ENCODE data around the gene CSMD2. TPM values are rescaled to one million over a fixed set of nuclear protein-coding genes. Genes with fewer than 3 reads are reported as not detected.
A peak's percentile ranks its signal among the peaks of the same experiment; 100 is the strongest.
"Not testable (repeated sequence)": the region's sequence is repeated elsewhere in the genome, so short reads cannot be mapped to it uniquely, and the experiment has no call there.

CSMD2 gene
- total RNA-seq, 2 experiments from 2014 or later, result not detected

GRCh38 chr1:34034036-34034435 lies 131.0 kb downstream of the CSMD2 start:
- no peak overlapping the region for H3K4me3 Mint-ChIP-seq
- H3K27me3 Mint-ChIP-seq, result no peaks in the 10 kb centered on the region
- DNase-seq, result no peak
- ATAC-seq, result no peak
- intact Hi-C loops (cut with DNase I, micrococcal nuclease), result no loop called here
- CTCF ChIA-PET, result no interaction called here
- no peaks in the 10 kb centered on the region for H3K36me3 Mint-ChIP-seq (ENCODE audit: low read depth)
- H3K9me3 Mint-ChIP-seq (ENCODE audit: low read depth), result no peaks in the 10 kb centered on the region
- H3K27ac Mint-ChIP-seq, result no peak overlapping the region
- H3K4me1 Mint-ChIP-seq, result no peaks in the 10 kb centered on the region
- POLR2A ChIA-PET, result no interaction called here

- Mint-ChIP-seq H3K4me3 (no peak overlapping the region), H3K36me3 (ENCODE audit: low read depth) (no peaks in the 10 kb centered on the region), H3K4me1 (no peaks in the 10 kb centered on the region), H3K9me3 (ENCODE audit: low read depth) (no peaks in the 10 kb centered on the region), H3K27ac (no peak overlapping the region), H3K27me3 (peaks cover 4% of the 10 kb centered on the region)
- CTCF ChIA-PET, result interaction anchor here (0.6 kb wide), 1 partner anchor 10 kb away, joined by 5 read pairs; no protein-coding TSS in a partner anchor
- DNase-seq, result no peak
- POLR2A ChIA-PET, result no interaction called here
- intact Hi-C loops (cut with DNase I, micrococcal nuclease), result no loop called here
- ATAC-seq, result no peak
Measured at GRCh38 chr1:34029954-34030353, 135.1 kb downstream of the CSMD2 start.

GRCh38 chr1:34029515-34029914 lies 135.5 kb downstream of the CSMD2 start:
- Mint-ChIP-seq H3K36me3 (ENCODE audit: low read depth) (no peaks in the 10 kb centered on the region), H3K27ac (no peak overlapping the region), H3K4me1 (no peaks in the 10 kb centered on the region), H3K9me3 (ENCODE audit: low read depth) (no peaks in the 10 kb centered on the region), H3K4me3 (no peak overlapping the region), H3K27me3 (peaks cover 4% of the 10 kb centered on the region)
- ChIA-PET CTCF (no interaction called here), POLR2A (no interaction called here)
- no peak for DNase-seq
- intact Hi-C loops (cut with DNase I, micrococcal nuclease), result no loop called here
- no peak for ATAC-seq

GRCh38 chr1:34028381-34029055 lies 136.5 kb downstream of the CSMD2 start:
- intact Hi-C loops (cut with DNase I, micrococcal nuclease), result no loop called here
- Mint-ChIP-seq H3K27me3 (peaks cover 4% of the 10 kb centered on the region), H3K27ac (no peak overlapping the region), H3K4me3 (no peak overlapping the region), H3K36me3 (ENCODE audit: low read depth) (no peaks in the 10 kb centered on the region), H3K4me1 (no peaks in the 10 kb centered on the region), H3K9me3 (ENCODE audit: low read depth) (no peaks in the 10 kb centered on the region)
- no peak for DNase-seq
- ChIA-PET CTCF (no interaction called here), POLR2A (no interaction called here)
- no peak for ATAC-seq

- ChIA-PET POLR2A (no interaction called here), CTCF (interaction anchor here (0.7 kb wide), 2 partner anchors 56 to 397 kb away, joined by 3 read pairs; no protein-coding TSS in a partner anchor)
- no peak for DNase-seq
- intact Hi-C loops (cut with DNase I, micrococcal nuclease), result no loop called here
- ATAC-seq, result no peak
- H3K4me3 Mint-ChIP-seq, result no peak overlapping the region
- no peaks in the 10 kb centered on the region for H3K36me3 Mint-ChIP-seq (ENCODE audit: low read depth)
- no peak overlapping the region for H3K27ac Mint-ChIP-seq
- no peaks in the 10 kb centered on the region for H3K9me3 Mint-ChIP-seq (ENCODE audit: low read depth)
- peaks cover 7% of the 10 kb centered on the region for H3K27me3 Mint-ChIP-seq
- H3K4me1 Mint-ChIP-seq, result no peaks in the 10 kb centered on the region
Measured at GRCh38 chr1:34025675-34026074, 139.4 kb downstream of the CSMD2 start.

GRCh38 chr1:34024485-34024884 lies 140.5 kb downstream of the CSMD2 start:
- POLR2A ChIA-PET, result no interaction called here
- Mint-ChIP-seq H3K36me3 (ENCODE audit: low read depth) (no peaks in the 10 kb centered on the region), H3K9me3 (ENCODE audit: low read depth) (no peaks in the 10 kb centered on the region), H3K4me1 (no peaks in the 10 kb centered on the region), H3K4me3 (no peak overlapping the region), H3K27me3 (peaks cover 10% of the 10 kb centered on the region), H3K27ac (no peak overlapping the region)
- ATAC-seq (no peak), DNase-seq (no peak)
- CTCF ChIA-PET, result no interaction called here
- intact Hi-C loops (cut with DNase I, micrococcal nuclease), result no loop called here

- ATAC-seq (no peak), DNase-seq (no peak)
- no peaks in the 10 kb centered on the region for H3K9me3 Mint-ChIP-seq (ENCODE audit: low read depth)
- no peaks in the 10 kb centered on the region for H3K36me3 Mint-ChIP-seq (ENCODE audit: low read depth)
- intact Hi-C loops (cut with DNase I, micrococcal nuclease), result no loop called here
- CTCF ChIA-PET, result interaction anchor here (0.8 kb wide), 1 partner anchor 10 kb away, joined by 5 read pairs; no protein-coding TSS in a partner anchor
- peaks cover 9% of the 10 kb centered on the region for H3K27me3 Mint-ChIP-seq
- H3K4me3 Mint-ChIP-seq, result no peak overlapping the region
- POLR2A ChIA-PET, result no interaction called here
- H3K4me1 Mint-ChIP-seq, result no peaks in the 10 kb centered on the region
- H3K27ac Mint-ChIP-seq, result no peak overlapping the region
Measured at GRCh38 chr1:34019741-34020552, 145.1 kb downstream of the CSMD2 start.

- CTCF ChIA-PET, result no interaction called here
- POLR2A ChIA-PET, result no interaction called here
- Mint-ChIP-seq H3K4me1 (no peaks in the 10 kb centered on the region), H3K4me3 (no peak overlapping the region), H3K27ac (no peak overlapping the region), H3K36me3 (ENCODE audit: low read depth) (no peaks in the 10 kb centered on the region), H3K27me3 (peaks cover 16% of the 10 kb centered on the region), H3K9me3 (ENCODE audit: low read depth) (no peaks in the 10 kb centered on the region)
- DNase-seq (no peak), ATAC-seq (no peak)
- intact Hi-C loops (cut with DNase I, micrococcal nuclease), result no loop called here
Measured at GRCh38 chr1:34018285-34018684, 146.7 kb downstream of the CSMD2 start.

GRCh38 chr1:34016281-34016680 lies 148.7 kb downstream of the CSMD2 start:
- H3K9me3 Mint-ChIP-seq (ENCODE audit: low read depth); ATAC-seq; DNase-seq; H3K4me1 Mint-ChIP-seq; intact Hi-C loops (cut with DNase I, micrococcal nuclease); POLR2A ChIA-PET; H3K4me3 Mint-ChIP-seq; CTCF ChIA-PET; H3K36me3 Mint-ChIP-seq (ENCODE audit: low read depth); H3K27ac Mint-ChIP-seq: not testable (repeated sequence)
- peaks cover 18% of the 10 kb centered on the region for H3K27me3 Mint-ChIP-seq

- DNase-seq (peak; percentile 54), ATAC-seq (no peak)
- peaks cover 19% of the 10 kb centered on the region for H3K27me3 Mint-ChIP-seq
- POLR2A ChIA-PET, result no interaction called here
- H3K27ac Mint-ChIP-seq, result no peak overlapping the region
- H3K9me3 Mint-ChIP-seq (ENCODE audit: low read depth), result no peaks in the 10 kb centered on the region
- no peaks in the 10 kb centered on the region for H3K36me3 Mint-ChIP-seq (ENCODE audit: low read depth)
- intact Hi-C loops (cut with DNase I, micrococcal nuclease), result loop anchor here in 1 of 2 experiments (2.0 kb wide), 1 partner anchor 381 kb away; no protein-coding TSS in a partner anchor
- no peak overlapping the region for H3K4me3 Mint-ChIP-seq
- H3K4me1 Mint-ChIP-seq, result no peaks in the 10 kb centered on the region
- CTCF ChIA-PET, result interaction anchor here (0.7 to 1.3 kb wide), 4 partner anchors 16 to 382 kb away, joined by 3 to 7 read pairs (median 4); no protein-coding TSS in a partner anchor
Measured at GRCh38 chr1:34013958-34014737, 150.9 kb downstream of the CSMD2 start.

GRCh38 chr1:34013136-34013535 lies 151.9 kb downstream of the CSMD2 start:
- no peak for ATAC-seq
- POLR2A ChIA-PET, result no interaction called here
- Mint-ChIP-seq H3K36me3 (ENCODE audit: low read depth) (no peaks in the 10 kb centered on the region), H3K9me3 (ENCODE audit: low read depth) (no peaks in the 10 kb centered on the region), H3K4me1 (no peaks in the 10 kb centered on the region), H3K27me3 (peaks cover 19% of the 10 kb centered on the region), H3K27ac (no peak overlapping the region), H3K4me3 (no peak overlapping the region)
- DNase-seq, result no peak
- CTCF ChIA-PET, result interaction anchor here (1.1 to 1.3 kb wide), 2 partner anchors 184 to 381 kb away, joined by 3 to 7 read pairs; no protein-coding TSS in a partner anchor
- intact Hi-C loops (cut with DNase I, micrococcal nuclease), result no loop called here

Measured in activated CD4-positive, alpha-beta T cell treated with anti-CD3 and anti-CD28 coated beads for 36 hours (primary cell).